NCI-H1694 treated with DMSO at 0.1 percent for 48 hours (cell line): ENCODE data around the gene KAZN.

Experiments
- DNase-seq: peaks from one replicate; lab custom pipeline; 2025; lab: John Stamatoyannopoulos, UW

Gene KAZN

DNA sequence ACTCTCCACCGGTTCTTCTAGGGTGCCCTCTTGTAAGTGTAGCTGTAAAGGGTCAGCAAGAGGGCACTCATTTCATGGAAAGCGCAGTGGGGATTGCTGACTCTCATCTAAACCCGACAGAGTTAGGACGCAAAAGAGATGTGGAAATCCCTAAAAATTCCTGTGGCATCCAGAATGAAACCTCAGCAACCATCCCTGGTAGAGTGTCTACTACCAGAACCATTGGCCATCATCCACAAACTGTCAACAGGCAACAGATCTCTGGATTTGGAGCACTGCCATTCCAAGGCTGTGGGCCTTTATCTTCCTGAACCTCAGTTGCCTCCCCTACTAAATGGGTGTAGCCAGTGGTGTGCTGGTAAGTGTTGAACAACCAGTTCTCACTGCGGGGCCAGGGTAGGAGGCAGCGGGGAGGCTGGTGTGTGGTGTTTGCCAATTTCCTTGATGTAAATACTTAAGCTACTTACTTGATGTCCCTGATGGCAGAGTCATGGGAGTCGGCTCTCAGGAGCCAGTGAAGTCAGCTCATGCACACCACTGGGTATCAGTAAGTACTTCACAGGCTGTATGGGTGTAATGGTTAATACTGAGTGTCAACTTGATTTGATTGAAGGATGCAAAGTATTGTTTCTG lies 195.8 kb downstream of the KAZN start:
- DNase-seq = no peak

DNA sequence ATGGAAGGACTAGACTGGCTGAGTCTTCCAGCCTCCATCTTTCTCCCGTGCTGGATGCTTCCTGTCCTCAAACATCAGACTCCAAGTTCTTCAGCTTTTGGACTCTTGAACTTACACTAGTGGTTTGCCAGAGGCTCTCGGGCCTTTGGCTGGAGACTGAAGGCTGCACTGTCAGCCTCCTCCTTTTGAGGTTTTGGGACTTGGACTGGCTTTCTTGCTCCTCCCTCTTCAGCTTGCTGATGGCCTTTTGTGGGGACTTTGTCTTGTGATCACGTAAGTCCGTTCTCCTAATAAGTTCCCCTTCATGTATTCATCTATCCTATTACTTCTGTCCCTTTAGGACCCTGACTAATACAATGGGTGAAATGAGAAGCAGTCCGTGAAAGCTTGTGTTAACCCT lies 196.4 kb downstream of the KAZN start:
- DNase-seq = no peak

DNA sequence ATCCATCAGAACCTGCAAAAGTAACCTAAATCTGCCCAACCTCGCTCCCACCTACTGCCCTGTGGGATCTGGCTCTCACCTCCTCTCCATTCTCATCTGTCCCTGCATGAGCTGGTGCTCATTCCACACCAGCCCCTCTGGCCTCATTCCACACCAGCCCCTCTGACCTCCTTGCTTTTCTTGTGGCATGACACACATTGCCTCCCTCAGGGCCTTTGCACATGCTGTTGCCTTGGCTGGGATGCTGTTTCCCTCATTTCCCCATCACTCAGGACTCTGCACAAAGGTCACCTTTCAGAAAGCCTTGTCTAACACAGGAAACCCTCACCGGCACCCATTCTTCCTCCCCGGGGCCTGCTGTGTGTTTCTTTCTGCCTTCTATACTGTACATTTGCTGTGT lies 197.1 kb downstream of the KAZN start:
- no peak for DNase-seq

DNA sequence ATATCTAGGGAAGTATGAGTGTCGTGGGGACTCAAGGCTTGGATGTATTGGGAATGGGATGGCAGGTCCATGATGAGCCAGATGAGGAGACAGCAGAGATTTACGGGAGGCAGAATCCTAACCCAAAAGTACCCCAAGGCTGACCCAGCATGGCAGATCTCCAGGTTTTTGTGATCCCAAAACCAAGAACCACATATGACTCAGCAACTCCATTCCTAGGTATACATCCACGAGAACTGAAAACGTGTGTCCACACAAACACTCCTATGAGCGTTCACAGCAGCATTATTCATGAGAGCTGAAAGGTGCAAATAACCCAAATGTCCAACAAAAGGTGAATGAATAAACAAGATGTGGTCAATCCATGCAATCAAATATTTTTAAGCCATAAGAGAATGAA lies 201.5 kb downstream of the KAZN start:
- DNase-seq = no peak

DNA sequence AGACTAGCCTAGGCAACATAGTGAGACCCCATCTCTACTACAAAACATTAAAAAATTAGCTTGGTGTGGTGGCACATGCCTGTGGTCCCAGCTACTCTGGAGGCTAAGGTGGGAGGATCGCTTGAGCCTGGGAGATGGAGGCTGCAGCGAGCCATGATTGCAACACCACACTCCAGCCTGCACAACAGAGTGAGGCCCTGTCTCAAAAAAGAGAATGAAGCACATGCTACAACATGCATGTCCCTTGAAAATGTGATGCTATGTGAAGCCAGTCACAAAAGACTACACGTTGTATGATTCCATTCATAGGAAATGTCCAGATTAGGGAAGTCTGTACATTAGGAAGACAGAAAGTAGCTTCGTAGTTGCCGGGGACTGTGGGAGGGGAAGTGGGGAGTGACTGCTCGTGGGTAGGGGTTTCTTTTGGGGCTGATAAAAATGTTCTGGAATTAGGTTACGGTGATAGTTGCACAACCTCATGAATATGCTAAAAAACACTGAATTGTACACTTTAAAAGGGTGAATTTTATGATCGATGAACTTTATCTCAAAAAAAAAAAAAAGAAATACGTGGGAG lies 202.1 kb downstream of the KAZN start:
- no peak for DNase-seq

DNA sequence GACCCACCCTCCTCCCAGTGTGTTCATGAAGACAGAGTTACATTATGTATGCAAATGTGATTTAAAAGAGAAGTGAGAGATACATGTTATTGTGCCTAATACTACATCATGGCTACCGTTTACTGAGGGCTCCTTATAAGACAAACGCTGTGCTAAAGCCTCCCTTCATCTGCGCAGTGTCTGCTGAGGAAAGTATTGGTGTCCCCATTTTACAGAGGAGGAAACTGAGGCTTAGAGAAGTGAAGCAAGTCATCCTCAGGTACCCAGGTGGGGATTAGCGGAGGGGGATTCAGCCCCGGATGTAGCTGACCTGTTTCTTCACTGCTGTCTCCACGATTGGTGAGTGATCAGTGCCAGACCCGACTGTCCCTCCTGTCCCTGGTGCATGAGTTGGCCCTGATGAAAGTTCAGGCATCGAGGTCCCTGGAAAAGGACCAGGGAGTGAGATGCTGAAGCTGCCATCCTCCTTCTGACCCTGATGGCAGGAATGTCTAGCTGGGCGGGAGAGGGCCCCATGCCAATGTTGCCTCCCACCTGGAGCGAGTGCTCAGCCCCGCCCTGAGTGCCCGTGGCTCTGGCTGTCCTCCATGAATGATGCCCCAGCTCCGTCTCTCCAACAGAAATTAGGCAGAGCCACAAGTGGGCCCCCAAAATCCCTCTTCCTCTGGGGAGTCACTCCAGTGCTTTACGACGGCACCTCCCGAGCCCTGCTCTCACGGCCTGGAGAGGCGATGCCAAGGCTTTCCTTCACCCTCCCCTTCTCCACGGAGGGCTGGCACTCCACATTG lies 204.7 kb downstream of the KAZN start:
- no peak for DNase-seq

DNA sequence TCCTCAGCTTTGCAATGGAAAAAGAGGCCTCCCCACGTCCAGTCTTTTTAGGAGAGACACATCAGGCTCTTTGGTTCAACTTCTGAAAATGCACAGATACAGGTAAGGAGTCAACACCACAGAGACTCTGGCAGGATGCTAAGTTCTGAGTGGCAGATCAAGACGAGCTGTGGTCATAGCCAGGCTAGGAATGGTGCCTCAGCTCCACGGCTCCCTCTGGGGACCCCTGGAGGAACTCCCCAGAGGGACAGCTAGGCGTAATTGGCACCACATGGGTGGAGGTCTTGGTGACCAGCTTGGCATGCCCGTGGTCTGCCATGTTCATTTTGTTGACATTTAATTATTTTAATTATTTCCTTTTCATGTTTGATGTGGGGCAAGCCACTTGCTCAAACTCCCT lies 206.1 kb downstream of the KAZN start:
- DNase-seq = no peak

DNA sequence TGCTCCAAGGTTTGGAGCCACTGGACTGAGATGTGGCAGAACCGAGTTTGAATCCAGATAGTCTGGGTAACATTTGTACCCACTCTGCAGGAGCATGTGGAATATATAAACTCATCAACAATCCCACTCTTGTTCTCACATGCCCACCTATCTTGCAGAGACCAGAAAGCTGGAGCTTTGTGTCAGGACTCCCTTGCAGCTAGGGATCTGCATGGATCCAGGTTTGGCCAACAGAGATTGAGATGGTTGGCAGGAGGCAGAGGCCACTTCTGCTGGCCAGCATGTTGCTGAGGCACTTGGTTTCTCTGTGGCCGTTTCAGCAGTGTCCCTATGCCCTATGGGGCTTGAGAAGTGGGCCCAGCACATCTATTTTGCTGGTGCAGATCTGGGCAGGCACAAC lies 208.3 kb downstream of the KAZN start:
- no peak for DNase-seq

DNA sequence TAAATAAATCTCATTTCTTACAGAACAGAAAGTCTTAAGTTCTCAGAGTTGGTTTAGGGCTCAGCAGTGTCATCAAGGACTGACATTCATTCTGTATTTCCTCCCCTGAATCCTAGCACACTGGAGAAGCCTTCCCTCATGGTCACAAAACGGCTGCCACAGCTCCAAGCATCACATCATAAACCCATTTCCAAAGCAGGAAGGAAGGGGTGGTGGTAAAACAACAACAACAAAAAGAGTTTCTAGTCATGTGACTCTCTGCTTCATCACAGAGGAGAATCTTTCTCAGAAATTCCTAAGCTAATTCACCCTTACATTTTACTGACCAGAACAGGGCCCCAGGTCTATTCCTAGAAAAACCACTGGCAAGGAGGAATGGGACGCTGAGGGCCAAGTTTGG lies 210.3 kb downstream of the KAZN start:
- no peak for DNase-seq

DNA sequence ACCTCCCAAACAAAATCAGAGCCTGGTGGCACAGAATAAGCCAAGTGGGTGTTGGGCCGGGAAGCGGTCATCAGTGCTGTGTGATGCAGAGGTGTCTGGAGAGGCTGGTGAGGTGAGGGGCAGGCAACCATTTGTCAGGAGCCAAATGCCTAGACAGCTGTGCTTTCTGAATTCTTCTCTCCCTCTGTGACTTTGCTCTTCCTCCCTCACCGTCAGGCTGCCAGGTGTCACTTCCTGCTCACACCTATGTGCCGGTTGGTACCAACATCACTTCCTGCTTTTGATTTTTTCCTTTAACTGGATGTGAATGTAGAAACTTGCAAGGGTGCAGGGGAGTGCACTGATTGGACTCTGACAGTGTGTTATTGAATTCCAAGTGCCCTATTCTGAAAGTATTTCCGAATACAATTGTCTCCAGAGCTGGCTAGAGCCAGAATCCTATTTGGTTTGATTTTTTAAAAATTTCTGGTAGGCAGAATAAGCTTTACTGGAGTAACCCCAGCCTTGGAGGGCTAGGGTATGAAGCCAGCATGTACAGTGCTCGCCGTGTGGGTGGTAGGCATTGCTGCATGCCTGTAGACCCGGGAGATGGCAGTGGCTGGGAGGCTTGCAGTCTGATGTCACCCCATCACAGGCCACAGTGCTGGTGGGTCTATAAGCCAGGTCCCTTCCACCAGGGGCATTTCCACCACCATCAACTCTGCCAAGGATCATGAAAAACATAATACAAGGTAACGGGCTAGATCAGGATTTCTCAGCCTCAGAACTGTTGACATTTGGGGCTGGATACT lies 210.9 kb downstream of the KAZN start:
- no peak for DNase-seq

DNA sequence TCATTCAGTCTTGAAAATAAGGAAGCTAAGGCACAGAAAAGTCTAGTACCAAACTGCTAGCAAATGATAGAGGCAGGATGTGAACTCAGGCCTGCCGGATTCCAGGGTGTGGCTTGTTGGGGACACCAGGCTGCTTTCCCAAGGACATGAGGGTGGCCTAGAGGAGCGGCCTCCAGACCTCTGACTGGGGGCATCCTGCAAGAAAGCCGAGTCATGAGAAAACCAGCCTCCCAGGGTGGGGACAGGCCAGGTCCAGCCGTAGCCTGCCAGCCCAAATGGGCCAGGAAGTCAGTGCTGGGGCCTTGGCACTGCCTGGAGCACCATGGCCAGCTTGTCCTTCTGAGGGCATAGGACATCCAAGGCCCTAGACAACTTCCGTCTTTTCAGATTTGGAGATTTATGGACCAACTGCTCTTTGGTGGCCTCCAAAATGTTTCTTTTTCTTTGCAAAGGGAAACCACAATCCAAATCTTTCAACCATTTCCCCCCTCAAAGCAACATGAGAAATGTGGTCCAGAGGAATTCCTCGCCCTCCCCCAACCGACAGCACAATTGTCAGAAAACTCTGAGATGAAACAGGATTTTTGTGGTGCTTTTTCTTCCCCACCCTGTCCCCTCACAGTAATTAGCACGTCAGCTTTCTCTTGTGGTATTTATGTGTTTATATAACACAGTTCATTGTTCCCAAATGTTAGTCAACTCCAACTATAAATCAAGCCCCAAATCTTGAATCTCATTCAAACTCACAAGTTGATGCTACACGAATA lies 212.3 kb downstream of the KAZN start:
- no peak for DNase-seq

DNA sequence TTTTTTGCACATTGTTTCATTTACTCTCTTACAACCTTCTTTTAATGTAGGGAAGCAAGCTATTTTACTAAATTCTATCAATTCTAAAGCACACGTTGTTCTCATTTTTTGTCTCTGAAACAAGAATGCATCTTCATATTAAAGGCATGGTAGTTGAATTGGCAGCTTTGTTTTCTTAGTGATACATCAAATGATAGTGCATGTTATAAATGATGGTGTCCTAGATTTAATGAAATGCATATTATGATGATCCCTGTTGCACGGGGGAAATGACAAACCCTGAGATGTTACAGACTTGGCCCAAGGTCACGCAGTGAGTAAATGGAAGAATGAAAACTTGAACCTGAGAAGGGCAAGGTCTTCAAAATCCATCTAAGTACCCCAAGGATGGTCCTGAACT lies 213.1 kb downstream of the KAZN start:
- no peak for DNase-seq

DNA sequence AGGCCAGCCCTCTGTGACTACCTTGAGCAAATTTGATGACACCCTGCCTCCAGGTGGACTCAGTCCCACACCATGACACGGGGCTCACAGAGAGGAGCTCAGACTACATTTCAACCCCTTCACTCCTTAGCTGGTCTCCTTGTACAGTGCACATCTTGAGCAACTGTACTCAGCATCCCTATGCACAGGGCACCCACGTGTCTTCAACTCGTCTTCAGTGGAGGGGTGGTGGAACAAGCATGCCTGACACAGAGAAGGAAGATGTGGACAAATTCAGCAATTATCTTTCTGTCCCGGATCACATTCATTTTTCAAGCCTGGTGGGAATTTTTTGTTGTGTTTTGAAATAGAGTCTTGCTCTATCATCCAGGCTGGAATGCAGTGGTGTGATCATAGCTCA lies 213.7 kb downstream of the KAZN start:
- DNase-seq = no peak

DNA sequence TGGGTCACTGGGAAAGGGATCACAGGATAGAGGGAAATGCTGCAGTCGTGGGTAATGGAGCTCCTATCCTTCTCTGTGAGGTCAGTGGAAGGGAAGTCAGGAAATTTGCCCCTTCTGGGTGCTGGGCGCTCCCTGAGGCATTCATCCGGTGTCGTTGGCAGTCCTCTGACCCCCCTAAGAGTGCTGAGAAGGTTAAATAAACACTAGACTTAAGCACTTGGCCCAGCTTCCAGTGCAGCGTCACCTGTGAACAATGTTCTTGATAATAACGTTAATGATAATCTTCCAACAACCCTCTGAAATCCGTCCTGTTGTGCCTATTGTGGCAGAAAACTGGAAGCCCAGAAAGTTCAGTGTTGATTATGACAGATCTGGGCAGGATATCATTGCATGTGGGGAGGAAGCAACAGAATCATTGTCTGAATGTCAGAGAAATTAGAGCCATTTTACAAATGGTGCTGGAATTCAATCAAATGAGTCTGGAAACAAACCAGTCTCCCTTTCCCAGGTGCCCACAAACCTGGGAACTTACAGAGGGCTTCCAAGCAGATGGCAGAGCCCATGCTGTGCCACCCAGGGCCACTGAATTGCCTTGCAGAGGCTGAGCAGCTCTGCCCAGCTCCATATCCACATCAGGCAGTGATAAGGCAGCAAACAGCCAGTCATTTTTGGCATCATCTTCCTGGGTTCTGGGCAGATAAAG lies 216.8 kb downstream of the KAZN start:
- DNase-seq = no peak

DNA sequence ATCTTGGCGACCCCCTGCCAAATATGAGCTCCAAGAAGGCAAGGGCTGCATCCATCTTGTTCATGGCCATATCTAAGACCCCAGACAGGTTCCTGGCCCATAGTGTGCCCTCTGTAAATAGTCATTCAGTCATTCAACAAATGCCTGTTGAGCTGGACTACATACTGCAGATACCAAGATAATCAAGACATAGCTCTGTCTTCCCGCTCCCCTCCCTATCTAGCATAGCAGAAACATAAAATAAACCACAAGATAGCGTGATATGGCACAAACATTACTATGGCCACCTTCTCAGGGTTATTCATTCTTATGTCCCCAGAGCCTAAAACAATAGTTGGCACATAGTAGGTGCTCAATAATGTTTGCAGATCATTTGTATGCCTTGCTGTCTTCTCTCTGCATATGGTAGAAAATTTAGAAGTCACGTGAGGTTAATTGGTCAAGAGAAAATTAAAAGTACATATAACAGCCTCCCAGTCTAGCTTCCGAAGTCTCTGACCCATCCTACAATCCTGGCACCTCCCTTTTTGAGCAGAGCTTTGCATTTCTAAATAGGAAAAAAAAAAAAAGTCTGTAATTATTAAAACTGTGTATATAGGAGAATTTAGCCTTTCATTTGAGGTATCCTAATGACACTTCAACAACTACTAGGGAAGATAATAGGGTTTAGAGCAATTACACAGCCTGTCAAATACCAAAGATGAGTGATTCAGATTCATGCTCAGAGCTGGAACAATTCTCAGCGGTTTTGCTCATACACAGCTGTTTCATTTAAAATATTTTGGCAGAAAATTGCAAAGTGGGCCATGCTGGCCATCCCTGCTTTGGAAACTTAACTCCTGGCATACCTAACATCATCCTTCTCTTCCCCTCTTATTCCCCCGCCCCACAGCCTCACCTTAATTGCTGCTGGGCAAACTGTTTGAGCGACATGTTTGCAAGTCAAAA lies 219.0 kb downstream of the KAZN start:
- no peak for DNase-seq

DNA sequence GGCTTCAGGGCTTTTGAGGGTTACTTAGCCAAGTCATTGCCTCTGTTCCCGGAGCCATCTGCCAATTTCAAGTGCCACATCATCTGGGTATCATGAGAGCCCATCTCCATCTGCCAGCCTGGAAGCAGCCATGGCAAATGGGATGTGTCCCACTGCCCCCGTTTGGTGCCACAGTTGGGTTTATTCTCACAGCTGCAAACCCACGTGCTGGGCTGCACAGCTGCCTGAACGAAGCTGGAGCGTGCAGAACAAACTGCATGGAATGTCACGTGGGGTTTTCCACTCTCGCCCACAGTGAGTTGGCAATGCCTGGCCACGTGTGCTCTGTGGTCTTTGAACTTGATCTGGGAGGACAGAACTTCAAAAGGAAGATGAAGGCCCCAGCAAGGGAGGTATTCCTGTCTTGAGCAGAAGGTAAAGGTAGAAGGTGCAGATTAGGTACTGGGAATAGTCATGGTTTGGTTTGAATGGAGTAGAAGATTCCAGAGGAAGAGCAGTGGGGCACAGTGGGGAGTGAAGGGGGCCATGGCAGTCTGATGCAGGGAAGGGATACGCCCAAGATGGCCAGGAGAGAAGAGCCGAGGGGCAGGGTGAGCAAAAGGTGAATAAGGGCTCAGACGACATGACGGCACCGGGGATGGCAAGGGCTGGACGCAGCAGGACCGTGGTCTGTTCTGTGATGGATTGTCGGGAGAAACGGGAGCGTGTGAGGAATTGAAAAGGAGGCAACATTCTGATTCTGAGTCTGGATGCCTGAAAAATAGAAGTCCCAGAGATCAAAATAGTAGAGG lies 222.0 kb downstream of the KAZN start:
- peak; percentile 79 for DNase-seq

DNA sequence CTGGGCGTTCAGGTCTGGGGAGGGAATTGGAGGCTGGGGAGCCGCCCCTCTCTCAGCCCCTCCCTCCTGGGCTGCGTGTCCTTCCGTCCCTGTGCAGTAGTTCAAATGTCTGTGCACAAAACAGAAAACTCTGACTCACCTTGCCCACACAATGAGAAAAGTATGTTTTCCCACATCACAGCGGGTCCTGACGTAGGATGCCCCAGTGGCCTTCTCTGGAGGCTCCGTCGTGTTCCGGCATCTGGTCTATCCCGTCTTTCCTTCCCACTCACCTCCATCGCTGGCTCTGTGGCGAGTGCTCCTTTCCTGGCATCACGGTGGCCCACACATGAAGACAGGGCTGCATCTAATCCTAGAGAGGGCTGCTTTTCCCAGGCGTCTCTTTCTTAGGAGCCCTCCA lies 224.0 kb downstream of the KAZN start:
- DNase-seq = no peak

DNA sequence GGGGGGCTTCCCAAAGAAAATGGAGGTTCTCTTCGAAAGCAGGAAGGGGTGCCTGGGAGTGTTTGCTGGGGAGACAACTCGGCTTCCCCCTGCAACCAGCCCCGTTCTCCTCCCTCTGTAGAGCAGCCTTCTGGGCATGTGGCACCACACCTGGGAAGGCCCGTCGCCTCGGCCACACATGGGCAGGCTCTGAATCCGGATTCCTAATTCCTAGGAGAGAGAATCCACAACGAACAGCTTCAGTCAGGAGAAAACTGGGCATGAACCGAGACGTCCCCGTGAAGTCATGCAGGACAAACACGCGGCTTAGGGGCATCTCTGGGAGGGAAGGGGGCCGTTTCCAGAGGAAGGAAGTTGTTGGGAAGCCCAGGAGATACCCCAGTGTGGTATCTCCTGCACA lies 224.5 kb downstream of the KAZN start:
- no peak for DNase-seq

DNA sequence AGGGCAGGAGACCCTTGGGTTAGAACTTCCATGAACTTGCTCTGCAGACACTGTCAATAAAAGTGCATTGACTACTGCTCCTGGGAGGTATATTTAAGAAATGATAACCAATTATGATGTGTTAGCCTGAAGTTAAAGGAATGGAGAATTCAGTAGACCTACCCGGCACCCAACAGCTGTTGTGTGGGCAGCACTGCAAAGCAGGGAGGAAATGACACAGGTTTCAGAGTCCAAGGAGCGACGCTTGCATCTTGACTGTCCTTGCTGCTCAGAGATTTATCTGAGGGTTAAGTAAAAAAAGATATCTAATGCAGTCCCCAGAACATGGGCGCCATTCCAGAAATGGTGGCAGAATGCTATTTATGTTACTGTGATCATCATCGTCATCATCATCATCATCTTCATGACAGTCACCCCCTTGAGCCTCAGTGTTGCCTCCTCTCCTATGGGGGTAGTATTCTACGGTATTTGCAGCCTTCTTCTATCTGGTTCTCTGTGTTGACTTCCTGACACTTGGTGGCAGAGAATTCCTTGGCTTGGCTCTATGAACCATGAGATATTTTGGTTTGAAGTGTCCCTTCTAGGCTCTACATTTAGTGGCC lies 225.9 kb downstream of the KAZN start:
- no peak for DNase-seq
